HG03064 (cell line): ENCODE data around the gene RASGEF1C.
"Not testable (repeated sequence)": the region's sequence is repeated elsewhere in the genome, so short reads cannot be mapped to it uniquely, and the experiment has no call there.

Source experiments
- ATAC-seq: cut with Tn5 transposase; IDR thresholded peaks from one replicate; pipeline ENCODE4 v1.9.1; 2021; ENCODE audit warnings: low read depth; ENCODE audit not compliant: unreplicated experiment

The RASGEF1C gene

DNA sequence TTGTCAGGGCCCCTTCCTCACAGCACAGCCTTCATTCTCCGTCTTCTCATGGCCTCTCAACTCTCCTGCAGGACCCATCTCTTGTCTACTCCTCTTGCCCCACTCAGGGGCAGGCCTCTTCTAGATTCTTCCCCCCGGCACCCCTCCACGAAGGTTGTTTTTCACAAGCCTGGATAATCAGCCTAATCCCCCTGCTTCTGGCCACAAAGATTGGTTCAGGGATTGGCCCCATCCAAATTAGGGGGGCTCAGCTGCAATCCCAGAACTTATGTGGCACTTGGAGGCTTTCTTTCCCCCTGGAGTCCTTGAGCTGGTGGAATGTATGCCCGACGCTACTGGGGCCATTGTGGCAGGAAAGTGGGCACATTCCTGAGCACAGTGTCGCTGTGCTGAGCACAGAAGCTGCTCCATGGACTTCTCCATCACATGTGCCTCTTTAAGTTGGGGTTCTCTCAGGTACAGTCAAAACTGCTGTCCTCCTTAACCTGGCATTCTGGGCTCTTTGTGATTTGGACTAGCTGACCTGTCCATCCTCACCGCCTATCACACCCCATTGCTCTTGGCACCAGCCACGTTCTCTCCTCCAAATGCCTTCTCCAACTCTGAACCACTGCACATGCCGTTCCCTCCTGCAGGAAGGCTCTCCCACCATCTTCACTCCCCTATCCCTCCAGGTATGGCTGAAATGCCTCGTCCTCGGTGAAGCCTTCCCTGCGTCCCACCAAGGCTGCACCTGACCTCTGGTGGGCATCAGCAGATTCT, 70.6 kb downstream of the RASGEF1C start:
- no peak for ATAC-seq

DNA sequence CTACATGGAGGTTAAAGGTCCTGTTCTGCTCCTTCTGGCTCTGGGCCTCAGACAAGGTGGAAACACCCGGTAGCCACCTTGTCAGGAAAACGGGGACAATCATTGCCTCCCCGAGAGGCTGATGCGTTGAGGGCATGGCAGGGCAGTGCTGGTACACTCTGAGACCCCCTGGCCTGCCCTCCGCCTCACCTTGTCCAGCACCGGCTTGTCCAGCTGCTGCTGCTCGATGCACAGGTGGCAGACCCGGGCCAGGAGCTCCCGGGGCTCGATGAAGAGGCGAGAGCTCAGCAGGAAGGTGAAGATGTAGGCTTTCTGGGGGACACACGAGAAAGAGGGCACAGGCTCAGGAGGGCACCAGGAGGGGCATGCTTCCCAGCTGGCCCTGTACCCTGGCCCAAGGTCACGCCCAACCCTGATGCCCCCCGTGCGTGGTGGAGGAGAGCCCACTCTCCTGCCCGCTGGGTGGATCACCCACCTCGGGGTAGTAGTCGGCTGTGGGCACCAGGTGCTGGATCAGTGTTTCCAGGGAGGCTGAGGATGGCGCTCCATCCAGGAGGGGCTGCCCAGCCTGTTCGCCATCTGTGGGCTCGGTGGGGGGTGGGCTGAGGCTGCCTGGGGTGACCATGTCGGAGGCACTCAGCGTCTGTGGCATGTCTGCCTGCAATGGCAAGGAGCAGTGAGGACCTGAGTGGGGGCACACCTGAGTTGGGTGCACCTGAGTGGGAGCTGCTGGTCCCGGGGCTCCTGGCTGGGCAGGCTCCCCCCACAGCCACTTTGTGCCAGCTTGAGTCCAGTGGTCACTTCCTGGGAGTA, 71.4 kb downstream of the RASGEF1C start:
- ATAC-seq, result no peak

DNA sequence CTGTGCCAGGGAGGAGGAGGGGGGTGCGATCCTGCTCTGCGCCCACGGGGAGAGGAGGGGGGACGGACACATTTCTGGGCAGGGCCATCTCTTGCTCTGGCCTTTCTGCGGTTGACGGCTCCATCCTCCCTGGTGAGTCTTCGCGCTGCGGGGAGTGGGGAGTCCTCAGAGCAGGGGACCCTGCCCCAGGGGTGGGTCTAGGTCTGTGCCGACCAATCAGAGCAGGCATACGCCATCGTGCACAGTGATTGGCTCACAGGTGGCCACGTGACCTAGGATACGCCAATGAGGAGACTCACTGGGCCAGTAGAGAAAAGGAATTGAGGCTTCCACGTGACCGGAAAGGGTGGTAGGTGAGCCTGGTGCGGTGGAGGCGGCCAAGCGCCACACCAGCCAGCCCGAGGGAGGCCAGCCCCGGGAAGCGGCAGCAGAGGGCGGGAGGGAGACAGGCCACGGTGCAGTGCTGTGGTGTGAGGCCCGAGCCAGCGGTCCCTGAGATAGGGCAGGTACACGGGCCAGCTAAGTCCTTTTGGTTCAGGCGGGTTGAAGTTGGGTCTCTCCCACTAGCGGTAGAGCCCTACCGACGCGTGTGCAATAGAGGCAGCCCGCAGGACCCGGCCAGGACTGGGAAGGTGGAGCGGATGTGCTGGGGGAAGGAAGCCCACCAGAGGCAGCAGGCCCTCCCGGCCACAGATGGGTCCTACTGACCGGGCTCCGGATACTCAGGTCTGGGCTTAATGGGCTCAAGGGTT, 72.2 kb downstream of the RASGEF1C start:
- no peak for ATAC-seq

DNA sequence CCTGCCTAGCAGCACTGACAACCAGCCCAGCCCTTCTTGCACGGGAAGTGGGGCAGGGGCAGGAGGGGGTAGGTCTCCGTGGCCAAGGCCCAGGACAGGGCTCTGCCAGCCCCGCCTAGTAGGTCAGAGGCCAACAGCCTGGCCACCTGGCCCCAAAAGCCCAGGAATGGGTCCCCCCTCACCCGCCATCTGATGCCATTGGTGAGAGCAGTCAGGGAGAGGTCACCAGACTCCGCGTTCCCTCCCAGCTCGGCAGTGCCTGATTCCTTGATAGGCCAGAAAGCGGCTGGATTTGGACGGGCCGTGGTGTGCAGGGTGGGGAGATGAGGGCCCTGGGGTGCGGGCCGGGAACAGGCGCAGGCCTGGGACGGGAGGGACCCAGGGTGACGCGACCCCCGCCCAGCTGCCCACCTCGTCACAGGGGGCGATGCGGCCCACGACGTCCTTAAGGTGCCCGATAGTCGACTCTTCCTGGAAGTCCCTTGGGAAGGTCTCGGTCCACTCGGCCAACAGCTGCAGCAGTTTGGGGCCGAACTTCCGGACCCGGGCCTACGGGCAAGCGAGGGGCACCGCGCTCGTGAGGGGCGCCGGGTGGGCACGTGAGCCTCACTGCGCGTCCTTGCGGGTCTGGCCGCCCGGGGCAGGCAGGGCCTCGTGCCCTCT, 72.9 kb downstream of the RASGEF1C start:
- no peak for ATAC-seq

DNA sequence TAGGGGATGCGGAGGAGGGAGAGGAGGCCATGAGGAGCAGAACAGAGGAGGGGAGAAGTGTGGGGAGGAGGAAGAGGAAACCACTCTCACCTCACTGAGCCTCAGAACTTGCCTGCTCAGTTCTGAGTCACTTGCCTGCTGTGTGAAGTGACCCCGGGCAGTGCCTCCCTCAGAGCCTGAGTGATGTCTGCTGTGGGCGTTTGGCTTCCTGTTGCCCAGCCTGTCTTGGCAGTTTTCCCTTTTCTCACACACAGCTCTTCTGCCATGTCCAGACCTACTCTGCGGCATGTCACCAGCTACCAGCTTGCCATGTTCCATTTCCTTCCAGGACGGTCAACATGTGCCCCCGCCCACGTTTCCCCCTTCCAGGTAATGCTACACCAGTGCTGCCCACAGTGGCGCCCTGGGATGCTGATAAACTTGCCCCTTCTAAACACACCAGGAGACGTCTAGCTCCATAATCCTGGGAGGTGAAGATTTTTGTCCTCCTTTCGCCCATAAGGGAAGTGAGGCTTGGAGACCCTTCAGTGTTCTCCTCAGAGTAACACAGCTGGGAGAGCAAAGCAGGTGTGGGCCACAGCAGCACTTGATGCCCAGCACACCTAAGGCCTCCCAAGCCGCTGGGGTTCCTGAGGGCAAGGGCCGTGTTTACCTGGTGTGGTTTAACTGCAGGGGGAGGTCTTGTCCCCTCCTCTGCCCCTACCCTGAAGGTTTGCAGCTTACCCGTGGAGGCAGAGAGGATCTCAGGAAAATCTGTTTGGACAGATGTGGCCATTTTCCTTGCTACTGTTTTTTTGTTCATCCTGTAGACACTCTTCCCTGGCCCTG, 73.7 kb downstream of the RASGEF1C start:
- ATAC-seq, result no peak

DNA sequence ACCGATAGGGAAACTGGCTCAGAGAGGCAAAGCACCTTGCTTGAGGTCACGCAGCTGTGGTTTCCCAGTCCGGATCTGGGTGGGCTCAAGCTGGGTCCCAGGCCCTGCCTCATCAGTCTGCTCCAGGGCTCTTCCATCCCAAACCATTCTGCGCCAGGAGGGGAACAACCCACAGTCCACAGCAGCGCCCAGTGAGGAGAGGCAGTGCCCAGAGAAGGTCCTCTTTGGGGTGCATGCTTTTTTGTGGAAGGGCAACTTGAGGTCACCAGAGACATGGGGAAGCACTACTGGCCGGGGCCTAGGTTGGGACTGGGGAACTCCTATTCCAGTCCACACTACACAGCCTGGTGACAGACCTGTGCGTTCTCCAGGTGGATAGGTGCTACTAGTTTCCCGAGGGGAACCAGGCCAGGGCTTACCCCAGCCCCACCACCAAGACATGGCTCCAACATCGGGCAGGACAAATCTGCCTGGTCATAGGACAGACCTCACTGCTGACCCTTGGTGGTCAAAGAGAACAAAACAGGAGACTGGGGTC, 75.0 kb downstream of the RASGEF1C start:
- ATAC-seq, result no peak

DNA sequence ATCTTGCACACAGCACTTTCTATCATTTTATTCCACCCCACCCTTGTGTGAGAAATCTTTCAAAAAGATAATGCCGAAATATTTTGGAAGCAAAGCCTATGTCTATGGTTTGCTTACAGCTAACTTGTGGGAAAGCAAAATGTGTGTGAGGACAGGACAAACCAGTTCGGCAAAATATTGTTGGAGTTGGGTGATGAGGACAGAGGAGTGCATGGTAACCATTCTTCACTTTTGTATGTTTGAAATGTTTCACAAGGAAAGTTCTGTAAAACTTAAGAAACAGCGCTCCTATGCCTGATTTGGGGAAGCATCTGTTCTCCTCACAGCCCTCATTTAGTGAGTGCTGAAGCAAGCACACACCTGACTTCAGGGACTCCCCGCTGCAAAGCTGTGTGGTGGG, 75.5 kb downstream of the RASGEF1C start:
- no peak for ATAC-seq

DNA sequence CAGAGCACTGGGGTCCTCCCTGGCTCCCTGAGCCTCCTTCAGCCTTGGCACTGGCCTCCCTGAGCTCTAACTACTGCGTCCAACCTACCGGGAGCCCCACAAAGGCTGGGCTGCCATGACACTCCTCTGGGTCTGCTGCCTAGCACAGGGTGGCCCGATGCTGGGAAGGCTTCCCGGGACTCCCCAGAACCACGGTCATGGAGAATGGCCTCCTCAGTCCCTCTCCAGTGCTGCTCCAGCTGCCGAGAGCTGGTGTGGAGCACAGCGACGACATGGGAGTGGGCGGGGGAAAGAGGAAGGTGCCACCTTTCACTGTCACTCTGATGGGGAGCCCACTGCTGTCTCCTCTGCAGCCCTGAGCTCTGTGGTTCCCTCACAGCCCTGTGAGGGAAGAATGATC, 76.0 kb downstream of the RASGEF1C start:
- no peak for ATAC-seq

DNA sequence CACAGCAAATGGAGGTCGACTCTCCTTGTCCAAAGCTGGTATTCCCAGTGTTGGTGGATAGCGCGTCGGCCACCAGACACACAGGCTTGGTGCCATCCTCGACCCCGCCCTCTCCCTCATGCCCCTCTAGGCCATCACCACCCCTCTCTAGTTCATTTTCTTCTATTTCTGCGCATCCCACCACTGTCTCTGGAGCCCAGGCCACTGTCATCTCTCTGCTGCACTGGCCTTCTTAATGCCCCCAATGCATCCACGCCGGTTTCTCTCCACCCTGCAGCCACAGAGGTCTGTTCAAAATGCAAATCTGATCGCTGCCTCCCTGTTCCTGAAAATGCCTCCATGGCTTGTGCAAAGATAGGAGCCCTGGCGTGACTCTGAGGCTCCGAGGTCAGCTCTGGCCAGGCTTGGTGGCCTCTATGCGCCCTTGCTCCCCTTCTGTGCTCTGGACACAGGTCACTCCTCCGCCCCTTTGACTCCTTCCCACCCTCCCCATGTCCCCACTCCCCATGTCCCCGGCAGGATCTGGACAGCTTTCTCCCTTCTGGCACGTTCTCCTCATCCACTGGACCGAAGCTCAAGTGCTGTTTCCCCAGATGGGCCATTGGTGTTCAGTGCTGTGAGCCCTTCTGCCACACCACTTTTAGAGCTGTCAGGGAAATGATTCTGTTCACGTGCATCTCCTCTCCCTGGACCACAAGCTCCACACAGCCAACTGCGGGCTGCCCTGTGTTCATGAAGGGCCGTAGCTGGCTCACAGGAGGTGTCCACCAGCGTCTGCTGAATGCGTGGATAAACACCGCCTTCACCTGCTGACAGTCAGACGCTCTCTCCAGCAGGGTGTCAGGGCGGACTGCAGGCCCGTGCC, 77.9 kb downstream of the RASGEF1C start:
- no peak for ATAC-seq

DNA sequence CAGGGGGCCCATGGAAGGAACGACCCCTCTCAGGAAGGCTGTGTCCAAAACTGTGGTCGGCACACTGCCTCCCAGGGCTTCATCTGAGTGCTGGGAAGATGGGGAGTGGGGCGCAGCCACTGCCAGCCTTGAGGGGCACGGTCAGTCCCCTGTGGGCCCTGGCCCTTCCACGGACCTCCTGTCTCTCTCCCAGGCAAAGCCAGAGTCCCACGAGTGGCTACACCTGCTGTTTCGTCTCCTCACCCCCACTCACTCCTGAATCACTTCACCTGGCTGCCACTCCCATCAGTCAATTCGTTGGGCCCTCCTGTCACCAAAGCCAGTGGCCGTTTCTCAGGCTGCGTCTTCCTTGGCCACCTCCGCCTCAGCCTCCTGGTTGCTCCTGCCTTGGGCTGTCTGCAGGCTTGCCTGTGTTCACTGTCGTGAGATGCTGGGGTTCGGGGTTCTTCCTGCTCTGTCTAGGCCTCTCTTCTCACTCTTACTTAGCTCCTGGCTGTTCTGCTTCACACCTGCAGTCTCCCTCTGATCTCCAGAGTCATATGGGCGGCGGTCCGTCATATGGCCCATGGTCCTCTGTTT, 78.6 kb downstream of the RASGEF1C start:
- ATAC-seq, result no peak

DNA sequence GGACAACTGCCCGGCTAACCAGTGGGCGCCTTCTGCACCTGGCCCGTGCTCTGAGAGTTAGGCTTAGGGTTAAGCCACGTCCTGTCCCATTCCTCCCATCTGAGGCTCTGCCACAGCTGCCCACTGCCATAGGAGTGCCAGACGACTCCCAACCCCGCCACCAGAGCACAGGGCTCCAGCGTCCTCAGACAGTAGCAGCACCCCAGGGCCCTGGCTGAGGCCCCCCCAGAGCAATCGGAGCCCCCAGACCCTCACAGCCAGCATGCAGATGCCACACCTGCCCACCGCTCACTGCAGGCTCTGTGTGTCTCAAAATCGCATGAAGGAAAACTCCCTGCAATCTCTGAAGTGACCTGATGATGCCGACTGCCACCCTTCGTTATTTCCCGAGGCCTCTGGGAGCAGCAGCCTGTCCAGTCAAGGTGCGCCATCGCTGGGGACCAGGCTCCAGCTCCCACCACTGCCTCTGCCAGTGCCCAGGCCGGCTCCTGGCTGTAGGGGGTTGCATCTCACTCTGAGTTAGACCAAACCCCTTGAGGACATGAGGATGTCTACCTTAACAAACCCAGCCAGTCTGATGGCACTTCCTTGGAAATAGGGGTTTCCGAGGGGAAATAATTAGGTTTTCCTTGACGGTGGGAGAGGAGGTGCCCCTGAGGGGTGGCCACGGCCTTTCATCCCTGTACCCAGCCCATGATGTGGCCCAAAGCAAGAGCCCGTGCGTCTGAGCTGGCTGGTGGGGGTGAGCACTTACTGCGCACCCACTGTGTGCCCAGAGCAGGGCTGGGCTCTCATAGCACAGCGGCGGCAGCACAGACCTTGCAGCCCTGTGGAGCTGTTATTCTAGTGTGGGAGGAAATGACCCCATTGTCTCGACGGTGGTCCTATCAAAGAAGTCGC, 79.5 kb downstream of the RASGEF1C start:
- ATAC-seq, result no peak

DNA sequence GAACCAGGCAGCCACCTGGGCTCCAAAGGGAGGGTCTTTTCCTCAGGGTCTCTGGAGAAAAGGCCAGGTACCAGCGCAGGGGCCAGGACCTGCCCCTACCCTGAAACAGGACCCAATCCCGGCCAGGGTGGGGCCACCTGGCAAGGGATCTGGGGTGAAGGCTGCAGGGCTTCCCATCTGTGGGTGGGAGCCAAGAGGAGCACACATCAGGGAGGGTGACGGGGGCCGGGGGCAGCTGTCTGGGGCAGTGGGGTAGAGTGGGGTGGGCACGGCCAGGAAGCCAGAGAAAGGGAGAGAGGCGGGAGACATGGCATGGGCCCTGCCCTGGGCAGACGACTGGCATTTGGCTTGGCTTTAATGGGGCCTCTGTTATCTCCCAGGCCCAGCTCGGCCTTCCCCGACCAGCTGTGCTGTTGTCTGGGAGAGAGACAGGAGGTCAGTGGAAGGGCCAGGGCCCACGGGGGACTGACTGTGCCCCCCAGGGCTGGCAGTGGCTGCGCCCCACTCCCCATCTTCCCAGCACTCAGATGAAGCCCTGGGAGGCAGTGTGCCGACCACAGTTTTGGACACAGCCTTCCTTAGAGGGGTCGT, 80.2 kb downstream of the RASGEF1C start:
- ATAC-seq, result no peak

DNA sequence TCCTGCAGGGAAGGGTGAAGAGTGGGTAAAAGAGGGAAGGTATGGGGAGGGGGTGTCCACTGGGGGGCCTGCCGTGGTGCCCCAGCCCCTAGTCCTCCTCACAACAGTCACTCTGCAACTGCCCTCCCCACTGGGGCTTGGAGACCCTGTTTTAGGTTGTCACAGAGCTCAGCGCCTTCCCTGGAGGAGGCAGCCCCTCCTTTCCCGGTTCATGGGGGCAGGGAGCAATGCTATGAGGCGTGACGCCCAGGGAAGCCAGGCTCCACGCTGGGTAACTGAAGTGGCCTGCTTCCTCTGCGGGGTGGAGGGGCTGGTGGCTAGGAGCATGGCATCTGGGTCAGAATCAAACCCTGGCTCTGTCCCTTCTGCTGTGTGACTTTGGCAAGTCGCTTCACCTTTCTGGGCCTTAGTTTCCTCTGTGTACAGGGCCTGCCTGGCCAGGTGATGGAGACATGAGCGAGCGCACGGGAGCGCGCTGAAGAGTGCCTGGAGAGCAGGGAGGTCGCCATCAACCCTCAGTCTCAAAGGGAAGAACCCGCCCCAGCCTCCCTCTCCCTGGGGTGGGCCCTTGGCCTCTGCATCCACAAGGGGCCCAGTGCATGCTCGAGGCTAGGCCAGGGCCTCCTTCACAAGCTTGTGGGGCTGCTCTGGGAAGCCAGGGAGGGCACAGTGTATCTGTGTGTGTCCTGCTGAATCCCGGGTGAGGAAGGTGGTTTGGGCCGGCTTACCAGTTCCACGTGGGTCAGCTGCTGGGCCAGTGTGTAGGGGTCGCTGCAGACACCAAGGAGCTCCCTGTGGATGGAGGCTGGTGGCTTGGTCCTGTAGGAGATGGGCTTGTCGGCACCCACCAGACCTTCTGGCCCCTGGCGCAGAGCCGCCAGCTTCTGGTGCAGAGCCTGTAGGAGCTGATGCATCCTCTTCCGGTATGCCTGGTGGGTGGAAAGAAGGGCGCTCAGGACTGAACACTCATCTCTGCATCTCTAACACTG, 81.0 kb downstream of the RASGEF1C start:
- ATAC-seq, result no peak

DNA sequence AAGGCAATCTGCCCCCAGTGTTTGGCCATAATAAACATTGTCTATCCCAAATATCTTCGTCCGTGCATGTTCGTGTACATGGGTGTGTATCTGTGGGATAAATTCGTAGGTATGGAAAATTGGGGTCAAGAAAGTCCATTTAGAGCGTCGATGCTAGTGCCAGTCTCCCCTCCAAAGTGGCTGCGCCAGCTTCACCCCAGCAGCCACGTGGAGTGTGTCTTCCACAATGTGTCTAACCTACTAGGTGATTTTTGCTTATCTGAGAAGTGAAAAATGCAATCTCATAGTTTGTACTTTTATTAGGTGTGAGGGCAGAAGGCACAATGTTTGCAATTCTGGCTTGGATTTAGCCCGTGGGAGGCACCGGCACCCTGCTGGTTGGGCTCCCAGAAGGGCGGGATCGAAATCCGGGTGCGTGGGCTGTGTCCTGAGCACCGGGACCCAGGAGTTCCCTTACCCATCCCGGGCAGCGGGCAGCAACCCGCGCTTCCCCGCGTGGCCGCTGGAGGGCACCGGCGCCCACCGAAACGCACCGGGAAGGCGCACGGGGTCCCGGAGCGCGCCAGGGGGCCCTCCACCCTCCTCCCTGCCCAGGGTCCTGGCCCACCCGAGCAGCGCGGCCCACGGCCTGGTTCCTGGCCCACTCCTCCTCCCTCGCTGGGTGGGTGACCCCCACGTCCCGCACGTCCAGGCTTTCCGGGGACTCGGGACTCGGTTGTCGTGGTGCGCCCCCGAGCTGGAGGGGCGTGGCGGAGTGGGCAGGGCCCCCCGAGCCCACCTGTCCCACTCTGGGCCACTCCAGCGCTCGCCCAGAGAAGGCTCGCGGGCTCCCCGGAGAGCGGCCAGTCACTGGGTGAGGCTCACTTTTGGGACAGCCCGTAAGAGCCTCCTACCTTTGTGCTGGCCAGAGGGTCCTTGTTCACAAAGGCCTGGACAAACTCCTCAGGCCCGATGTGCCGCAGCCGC, 82.0 kb downstream of the RASGEF1C start:
- ATAC-seq, result no peak

DNA sequence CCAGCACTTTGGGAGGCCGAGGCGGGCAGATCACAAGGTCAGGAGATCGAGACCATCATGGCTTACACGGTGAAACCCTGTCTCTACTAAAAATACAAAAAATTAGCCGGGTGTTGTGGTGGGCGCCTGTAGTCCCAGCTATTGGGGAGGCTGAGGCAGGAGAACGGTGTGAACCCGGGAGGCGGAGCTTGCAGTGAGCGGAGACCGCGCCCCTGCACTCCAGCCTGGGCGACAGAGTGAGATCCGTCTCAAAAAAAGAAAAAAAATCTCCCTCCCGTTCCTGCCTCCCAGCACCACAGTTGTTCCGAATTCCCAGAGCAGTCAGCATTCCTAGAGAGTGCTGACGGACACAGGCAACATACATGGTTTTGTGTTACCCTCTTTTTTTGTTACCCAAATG, 82.9 kb downstream of the RASGEF1C start:
- not testable (repeated sequence) for ATAC-seq
